Stimulated activated CD8-positive, alpha-beta memory T cell treated with anti-CD3 and anti-CD28 coated beads, Interleukin-12 subunit alpha, Interleukin-12 subunit beta, amount 100 ng/mL, for 24 hours (primary cell): Measurements from ENCODE around the gene DKKL1.

Source experiments
- DNase-seq: peaks from one replicate; pipeline ENCODE4 v3.0.0-alpha.2; 2020; ENCODE audit errors: extremely low read depth

Gene DKKL1

DNA sequence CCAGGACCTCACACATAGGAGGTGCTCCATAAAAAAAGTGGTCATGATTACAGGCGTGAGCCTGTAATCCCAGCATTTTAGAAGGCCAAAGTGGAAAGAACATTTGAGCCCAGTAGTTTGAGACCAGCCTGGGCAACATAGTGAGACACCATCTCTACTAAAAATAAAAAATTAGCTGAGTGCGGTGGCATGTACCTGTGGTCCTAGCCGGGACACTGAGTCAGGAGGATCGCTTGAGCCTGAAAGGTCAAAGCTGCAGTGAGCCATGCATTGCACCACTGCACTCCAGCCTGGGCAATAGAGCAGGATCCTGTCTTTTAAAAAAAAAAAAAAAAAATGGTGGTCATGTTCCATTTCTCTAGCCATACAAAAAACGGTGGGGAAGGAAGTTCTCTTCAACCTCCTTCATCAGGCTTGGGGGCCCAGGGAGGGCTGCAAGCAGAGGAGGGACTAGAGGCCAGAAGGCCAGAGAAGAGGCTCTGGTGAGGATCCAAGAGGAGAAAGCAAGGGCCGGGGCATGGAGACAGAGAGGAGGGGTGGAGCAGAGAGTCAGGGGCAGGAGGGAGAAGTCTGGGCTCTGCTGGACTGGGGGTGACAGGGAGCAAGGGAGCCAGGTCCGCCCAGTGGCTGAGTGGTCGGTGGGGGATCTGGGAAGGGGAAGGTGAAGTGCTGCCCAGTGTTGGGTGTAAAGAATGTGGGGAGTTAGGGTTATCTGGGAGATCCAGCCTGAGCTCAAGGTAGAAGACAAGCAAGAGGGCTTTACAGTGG lies 33.2 kb downstream of the DKKL1 start:
- DNase-seq = no peak

DNA sequence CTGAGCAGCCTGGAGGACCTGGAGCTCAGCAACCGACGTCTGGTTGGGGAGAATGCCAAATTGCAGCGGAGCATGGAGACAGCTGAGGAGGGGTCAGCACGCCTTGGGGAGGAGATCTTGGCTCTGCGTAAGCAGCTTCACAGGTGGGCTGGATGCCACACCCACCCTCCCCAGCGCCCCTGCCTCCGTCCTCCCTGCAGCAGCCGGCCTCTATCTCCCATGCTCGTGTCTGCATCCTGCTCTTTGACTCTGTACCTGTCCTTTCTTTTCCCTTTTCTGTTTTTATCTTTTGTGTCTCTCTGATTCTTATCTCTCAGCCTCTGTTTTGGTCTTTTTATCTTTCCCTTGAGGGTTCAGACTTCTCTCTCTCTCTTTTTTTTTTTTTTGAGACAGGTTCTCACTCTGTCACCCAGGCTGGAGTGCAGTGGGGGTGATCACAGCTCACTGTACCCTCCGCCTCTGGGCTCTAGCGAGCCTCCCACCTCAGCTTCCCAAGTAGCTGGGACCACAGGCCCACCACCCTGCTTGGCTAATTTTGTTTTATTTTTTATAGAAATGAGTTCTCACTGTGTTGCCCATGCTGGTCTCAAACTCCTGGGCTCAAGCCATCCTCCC lies 34.4 kb downstream of the DKKL1 start:
- DNase-seq = no peak

DNA sequence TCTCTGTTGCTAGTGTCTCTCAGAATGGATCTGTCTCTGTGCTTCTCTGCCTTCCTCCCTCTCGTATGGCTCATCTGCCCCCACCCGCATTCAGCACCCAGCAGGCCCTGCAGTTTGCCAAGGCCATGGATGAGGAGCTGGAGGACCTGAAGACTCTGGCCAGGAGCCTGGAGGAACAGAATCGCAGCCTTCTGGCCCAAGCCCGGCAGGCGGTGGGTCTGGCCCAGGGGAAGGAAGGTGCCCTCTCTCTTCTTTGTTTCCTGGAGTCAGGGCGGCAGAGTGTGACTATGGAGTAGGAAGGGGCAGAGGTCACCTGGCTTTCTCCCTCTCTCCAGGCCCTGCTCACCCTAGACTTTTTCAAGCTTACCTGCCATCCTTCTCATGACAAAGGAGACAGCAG lies 35.3 kb downstream of the DKKL1 start:
- DNase-seq = no peak

DNA sequence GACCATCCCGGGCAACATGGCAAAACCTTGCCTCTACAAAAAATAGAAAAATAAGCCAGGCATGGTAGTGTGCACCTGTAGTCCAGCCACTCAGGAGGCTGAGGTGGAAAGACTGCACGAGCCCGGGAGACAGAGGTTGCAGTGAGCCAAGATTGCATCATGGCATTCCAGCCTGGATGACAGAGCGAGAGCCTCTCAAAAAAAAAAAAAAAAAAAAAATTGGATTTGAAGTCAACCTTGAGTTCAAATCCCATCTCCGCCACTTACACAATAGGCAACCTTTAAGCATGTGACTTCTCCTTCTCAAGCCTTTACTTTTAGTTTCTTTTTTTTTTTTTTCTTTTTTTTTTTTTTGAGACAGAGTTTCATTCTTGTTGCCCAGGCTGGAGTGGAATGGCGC lies 36.4 kb downstream of the DKKL1 start:
- no peak for DNase-seq

DNA sequence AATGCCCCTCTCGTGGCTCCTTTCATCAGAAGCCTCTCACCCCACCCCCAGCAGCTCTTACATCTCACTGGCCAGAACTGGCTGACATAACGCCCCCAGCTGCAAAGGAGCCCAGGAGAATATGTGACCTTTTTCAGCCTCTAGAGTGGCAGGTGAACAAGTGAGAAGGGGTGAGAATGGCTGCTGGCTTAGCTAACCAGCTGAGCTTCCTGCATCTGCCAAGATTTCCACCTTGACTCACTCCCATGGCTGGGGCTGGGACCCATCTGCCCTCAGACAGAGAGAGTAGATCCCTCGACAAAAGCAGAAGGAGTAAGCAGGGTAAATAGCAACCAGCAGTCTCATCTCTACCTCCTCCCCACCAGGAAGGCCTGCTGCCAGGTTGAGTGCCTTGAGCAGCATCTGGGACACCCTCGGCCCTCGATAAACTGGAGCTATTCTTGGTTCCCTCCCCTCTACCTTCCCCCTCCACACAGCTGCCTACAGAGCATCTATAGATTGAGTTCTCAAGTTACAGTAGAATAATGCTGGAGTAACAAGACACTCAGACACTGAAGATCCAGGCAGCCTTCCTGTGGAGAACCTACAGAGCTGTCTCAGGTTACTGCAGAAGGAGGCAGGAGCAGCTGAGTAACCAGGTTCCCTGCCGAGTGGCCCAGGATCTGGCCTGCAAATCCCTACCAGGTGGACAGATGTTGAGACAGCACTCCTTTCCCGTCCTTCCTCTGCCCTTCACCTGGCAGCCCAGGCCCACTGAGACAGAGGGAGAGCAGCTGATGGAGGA lies 39.9 kb downstream of the DKKL1 start:
- DNase-seq = no peak

DNA sequence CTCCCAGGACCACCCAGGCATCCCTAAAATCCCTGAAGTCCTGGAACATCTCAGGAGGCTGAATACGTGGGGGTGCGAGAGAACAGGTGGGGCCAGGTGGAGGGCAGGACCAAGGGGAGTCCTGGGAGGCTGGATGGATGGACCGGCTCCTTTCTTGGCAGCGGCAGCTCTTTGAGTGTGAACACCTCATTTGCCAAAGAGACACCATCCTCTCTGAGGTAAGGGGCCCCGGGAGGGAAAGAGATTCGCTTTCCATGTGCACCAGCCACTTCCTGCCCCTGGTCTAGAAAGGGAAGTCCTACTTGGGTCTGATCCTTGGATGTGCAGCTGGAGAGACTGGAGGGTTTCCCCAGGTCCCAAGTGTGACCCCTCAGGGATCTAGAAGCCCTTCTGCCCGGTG lies 43.4 kb downstream of the DKKL1 start:
- no peak for DNase-seq

DNA sequence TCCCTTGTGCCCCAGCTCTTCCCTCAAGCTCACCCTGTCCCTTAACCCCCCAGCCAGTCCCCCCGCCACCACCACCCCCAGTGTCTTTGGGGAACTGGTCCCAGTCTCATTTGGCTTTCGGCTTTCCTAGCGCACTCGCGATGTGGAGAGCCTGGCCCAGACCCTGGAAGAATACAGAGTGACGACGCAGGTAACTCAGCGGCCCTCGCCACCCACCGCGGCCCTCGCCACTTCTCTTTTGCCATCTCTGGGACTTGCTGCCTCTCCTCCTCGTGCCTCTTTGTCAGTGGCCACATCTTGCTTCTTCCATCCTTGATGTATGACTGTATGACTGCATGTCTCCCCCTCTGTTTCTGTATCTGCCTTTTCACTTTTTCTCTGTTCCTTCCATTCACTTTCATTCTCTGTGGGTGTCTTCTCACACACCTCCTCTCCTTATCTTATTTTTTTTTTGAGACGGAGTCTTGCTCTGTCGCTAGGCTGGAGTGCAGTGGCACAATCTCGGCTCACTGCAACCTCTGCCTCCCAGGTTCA lies 43.9 kb downstream of the DKKL1 start:
- no peak for DNase-seq

DNA sequence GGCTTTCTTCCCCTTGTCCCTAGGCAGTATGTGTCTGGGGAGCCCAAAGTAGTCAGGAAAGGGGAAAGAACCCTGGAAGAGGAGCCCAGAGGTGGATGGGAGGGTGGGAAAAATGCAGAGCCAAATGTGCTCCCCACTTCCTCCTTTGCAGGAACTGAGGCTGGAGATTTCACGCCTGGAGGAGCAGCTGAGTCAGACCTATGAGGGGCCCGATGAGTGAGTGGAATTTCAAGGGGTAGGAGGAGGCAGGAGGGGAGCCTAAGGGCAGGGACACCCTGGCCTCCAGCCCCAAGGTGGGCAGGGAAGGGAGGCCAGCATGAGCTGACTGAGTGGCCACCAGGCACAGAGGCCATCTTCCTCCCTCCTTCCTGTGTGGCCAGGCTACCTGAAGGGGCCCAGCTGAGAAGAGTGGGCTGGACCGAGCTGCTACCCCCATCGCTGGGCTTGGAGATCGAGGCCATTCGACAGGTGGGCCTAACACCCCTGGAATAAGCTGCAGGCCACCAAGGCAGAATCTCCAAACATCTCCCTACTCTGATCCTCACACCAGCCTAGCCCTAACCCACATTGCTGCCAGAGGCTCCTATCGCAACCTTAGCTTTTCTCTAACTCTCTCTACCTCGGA lies 45.3 kb downstream of the DKKL1 start:
- no peak for DNase-seq

DNA sequence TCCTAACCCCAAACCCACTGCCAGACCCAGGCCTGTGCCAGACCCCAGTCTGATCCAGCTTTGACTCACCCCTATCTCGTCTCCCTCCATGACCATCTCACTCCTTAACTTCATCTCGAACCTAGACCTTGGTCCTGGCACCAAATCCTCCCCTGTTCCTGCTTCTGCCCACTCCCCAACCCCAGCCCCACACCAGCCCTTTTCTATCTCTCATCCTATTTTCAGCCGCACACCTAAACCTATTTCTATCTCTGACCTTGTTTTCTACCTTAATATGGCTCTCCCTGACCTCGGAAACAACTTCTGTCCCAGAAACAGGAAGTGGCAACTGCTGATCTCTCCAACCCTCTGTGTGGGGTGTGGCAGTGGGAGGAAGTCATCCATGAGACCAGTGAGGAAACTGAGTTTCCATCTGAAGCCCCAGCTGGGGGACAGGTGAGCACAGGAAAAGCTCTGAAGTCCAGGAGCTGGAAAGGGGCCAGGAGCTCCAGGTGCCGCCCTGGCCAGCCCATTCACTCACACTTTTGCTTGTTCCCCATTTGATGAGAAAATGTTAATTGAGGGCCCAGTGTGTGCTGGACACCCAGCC lies 45.9 kb downstream of the DKKL1 start:
- DNase-seq = no peak

DNA sequence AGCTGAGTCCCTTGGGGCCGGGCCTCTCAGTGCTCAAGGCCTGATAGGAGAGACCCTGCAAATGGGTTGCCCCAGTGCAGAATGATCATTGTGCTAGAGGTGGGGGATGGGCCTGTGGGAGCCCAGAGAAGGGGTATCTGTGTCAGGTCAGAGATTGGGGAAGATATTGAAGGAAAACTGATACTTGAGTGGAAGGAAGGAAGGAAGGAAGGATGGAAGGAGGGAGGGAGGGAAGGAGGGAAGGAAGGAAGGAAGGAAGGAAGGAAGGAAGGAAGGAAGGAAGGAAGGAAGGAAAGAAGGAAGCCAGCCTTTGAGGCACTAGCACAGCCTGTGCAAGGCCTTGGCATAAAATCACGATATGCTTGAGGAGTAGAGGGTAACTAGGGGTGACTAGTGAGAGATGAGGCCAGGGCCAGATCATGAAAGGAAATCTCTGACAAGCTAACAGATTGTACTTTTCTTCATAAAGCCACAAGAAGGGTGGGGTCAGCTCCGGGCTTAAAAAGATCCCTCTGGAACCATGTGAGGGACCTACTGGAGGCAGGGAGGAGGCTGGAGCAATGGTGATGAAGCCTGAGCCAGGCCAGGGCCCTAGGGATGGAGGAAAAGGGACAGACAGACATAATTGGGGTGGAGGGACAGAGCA lies 48.1 kb downstream of the DKKL1 start:
- no peak for DNase-seq

DNA sequence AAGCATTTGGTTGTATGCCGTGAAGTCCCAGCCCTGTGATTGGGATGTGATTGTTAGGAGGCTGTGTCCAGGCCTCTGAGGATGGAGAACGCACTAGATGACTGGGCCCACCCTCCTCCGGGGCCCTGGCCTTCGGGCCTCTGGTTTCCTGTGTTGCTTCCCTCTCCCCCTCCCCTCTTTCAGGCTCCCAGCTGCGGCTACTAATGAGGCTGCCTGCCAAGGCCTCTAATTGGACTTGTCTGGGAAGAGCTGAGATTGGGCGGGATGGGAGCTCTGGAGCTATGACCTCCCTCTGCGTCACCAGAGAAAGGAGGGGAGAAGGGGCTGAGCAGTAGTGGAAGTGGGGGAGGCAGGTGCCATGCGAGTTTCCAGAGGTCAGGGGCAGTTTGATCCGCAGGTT lies 49.7 kb downstream of the DKKL1 start:
- no peak for DNase-seq

DNA sequence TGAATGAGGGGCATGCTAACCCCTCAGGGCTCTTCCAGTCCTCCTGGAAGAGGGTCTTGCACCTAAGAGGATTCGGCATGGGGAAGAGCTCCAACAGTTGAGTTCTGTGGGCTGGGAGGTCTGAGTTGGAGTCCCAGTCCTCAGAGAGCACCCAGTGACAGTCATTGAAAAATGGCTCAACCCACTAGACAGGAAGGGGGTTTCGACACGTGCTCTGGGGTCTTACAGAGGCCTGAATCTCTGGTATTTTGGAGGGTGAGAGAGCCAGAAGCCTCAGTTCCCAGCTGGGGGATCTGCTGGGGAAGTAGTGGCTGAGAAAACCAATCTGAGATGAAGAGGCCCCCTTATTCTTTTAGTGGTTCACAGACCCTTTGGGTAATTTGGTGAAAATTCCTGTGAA lies 50.6 kb downstream of the DKKL1 start:
- no peak for DNase-seq

DNA sequence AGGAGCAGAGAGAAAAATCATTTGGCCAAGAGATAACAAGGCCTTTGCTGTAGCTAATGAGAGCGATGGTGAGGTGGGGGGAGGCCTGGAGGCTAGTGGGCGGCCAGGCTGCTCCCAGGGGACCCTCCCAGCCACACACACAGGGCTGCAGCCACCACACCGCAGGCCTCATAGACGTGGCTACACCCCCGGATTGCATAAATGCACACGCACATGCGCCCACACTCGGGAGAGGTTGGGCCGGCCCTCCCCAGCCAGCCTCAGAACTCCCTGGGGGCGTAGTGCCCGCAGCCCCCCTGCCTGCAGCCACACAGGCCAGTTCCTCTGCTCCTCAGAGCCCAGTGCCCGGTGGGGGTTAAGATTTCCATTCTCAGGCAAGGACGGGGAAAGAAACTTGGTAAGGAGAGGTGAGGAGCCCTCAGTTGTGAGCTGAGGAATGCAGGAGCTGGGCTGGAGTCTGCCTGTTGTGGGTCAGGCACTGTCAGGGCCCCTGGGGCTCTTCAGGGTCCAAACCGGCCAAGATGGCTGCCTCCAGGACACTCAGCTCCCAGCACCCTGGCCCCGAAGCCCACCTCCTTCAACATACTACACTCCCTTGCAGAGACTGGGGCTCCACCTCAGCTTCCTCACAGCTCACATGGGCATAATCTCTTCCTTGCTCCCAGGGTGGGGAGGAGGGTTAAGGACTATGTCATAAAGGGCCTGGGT lies 51.6 kb downstream of the DKKL1 start:
- no peak for DNase-seq

DNA sequence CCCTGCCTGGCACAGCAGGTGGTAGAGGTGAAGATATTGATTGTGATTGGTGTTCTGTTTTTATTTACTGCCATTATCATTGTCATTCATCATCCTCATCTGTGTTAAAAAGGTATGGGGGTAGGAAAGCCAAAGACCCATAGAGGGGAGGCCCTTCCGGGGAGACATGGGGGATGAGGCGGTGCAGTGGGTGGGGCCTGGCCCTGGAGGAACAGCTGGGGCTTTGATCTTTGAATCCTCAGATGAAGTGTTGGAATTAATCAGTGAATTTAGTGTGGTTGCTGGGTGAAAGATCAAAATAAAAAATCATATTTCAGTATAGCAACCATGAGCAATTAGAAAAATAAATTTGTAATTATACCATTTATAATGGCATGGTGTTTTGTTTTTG lies 52.1 kb downstream of the DKKL1 start:
- no peak for DNase-seq

DNA sequence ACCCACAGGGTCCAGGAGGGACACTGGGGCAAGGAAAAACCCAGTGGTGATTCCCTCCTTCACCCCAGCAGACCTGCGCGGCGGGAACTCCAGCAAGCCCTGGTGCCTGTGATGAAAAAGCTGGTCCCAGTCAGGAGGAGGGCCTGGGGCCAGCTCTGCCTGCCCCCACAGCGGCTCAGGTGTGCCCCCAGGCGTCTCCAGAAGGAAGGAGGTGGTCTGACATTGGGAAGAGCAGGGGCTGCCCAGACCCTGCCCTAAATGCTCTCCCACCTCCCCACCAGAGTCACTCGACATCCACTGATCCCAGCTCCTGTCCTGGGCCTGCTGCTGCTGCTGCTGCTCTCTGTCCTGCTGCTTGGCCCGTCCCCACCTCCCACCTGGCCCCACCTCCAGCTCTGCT lies 53.4 kb downstream of the DKKL1 start:
- no peak for DNase-seq

DNA sequence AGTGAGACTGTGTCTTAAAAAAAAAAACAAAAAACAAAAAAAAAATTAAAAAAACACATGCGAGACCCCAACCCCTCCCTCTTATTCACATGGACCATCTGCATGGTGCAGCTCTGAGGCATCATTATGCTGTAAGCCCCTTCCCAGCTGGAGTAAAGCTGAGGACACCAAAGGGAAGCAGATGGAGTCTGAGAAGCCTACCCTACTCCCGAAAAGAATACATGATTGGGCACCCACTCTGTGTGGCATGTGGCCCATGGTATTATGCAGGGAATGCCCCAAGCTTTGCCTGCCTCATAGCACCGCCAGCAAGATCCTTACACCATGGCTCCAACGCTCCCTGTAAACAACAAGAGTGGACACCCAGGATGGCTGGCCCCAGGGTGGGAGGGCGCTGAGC lies 54.8 kb downstream of the DKKL1 start:
- no peak for DNase-seq

DNA sequence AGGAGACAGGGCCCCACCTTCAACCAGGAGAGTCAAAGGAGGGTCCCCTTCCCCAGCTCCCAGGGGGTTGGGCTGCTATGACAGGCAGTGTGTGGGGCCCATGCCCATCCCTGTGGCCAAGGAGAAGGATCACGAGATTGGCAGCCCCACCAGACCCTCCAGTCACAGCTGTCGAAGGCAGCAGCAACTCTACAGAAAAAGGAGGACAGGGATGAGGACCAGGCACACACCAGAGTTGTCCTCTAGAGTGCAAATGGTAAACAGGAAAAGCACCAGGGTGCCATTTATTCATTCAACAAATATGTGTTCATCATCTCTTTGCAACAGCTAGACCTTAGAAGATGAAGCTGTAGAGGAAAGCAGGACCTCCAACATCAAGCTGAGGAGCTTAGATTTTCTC lies 55.5 kb downstream of the DKKL1 start:
- DNase-seq = no peak

DNA sequence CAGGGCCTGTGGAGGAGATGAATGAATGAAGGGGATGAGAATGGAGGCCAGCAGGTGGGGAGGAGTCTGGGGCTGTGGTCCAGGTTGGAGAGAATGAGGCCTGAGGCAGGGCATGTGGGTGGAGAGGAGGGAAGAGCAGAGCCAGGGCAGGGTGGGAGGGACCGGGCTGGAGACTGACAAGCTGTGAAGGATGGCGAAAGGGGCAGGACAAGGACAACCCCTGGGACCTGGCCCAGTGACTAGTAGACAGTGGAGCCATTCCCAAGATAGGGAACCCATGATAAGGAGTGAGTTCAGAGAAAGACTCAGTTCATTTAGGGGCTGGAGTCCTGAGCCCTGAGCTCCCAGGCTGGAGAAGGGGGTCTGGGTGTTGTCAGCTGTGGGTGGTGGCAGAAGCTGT lies 56.5 kb downstream of the DKKL1 start:
- no peak for DNase-seq

DNA sequence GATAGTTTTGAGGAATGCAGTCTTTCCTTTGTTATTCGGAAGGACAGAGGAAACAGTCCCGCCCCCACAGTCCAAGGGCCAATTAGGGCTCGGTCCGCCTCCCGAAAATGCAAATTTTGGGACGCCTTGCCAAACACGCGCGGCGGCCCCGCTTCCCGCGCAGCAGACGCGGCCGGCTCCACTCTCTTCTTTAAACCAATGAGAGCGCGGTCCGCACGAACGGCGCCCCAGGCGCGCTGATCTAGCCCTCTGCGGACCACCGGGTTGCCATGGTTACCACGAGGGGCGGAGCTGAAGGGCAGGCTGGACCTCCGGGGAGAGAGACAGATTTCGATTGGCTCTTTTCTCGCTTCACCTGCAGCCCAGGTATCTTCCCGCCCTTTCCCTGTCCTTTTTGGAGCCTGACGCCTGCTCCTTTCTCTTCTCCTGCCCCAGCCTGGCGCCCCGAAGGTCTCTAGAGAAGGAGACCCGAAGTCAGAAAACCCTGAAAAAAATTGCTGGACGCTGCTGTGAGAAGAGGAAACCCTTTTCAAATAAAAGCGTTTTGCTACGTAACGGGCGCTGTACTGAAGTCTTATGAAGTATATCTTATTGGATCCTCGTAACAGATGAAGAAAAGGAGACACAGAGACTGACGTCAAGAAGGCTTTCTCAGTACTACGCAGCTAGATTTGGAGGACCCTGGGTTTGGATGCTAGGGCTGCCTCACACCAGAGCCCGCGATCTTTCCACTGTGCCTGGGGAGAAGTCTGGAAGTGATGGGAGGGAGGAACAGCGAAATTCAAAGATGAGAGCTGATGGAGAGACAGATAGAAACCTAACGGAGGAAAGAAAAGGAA lies 57.6 kb downstream of the DKKL1 start:
- DNase-seq = no peak

DNA sequence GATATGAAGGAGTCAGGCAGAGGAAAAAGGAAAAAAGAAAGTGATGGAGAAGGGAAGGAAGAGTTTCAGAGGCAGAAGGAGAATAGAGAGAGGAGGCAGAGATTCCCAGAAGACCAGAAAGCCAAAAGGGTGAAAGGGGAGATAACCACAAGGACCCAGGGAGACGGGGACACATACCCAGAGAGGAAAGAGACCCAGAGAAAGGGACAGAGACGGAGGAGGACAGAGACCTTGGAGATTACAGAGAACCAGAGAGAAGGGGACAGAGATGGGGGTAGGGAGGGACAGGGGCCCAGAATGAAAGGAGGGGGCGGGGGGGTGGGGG lies 58.2 kb downstream of the DKKL1 start:
- no peak for DNase-seq
